ENCODE results near the gene TFPI. TPM values are rescaled to one million over a fixed set of nuclear protein-coding genes. Genes with fewer than 3 reads are reported as not detected.

The TFPI gene
- total and polyA plus RNA-seq, 10 of the 15 experiments (the other 5 are each of a cell fraction or from before 2014, with no cell fraction given), result 0.07 to 0.59 (median 0.34) TPM

DNA sequence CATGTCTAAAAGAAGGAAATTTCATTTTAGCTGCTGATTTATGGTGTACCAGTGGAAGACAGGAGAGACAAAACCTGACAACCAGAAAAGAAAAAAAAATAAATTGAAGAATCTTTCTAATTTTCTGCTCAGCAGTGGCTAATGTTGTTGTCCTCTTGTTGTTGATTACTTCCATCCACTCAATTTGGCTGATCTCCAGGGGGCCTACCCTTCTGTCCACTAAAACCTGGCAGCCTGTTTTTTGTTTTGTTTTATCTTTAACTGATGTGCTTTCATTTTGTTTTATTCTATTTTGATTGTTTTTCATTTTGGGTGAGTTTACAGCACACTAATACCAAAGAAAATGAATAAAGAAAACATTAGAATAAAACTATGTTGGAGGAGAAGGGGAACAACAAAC lies 27.4 kb downstream of the TFPI start (continued):
- TF ChIP-seq, protein P1, sequence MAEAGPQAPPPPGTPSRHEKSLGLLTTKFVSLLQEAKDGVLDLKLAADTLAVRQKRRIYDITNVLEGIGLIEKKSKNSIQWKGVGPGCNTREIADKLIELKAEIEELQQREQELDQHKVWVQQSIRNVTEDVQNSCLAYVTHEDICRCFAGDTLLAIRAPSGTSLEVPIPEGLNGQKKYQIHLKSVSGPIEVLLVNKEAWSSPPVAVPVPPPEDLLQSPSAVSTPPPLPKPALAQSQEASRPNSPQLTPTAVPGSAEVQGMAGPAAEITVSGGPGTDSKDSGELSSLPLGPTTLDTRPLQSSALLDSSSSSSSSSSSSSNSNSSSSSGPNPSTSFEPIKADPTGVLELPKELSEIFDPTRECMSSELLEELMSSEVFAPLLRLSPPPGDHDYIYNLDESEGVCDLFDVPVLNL (IDR thresholded peaks at IDR 0.05; ENCODE audit: low read depth, low read length), result no peak
- no peak for TF ChIP-seq TBL1XR1 (IDR thresholded peaks at IDR 0.05; ENCODE audit: low read depth, low read length)

DNA sequence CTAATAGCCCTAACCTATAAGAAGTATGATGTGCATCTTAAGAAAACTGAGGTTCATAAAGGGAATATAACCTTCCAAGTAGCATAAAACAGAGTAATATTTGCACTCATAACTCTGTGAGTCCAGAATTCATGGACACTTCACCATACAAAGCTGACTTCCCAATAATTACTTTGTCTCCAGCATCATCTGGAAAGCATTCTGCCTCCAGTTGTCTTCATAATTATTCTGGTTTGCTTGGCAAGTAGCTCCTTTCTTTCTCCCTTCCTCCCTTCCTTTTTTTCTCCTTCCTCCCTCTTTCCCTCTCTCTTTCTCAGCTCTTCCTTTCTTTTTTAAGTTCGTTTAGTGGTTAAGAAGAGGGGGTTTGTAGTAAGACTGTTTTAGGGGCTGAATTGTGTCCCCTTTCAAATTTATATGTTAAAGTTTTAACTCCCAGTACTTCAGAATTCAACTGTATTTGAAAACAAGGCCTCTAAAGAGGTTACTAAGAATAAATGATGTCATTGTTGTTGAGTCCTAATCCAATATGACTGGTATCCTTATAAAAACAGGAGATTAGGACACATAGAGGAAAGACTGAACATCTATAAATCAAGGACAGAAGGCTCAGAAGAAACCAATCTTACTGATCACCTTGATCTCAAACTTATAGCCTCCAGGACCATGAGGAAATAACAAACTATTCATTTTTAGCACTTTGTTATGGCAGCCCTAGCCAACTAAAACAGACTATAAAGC lies 28.9 kb downstream of the TFPI start:
- no TSS peak for BruUV-seq (replicated peaks)
- WGBS (ENCODE audit: insufficient coverage, insufficient replicate concordance, low lambda C conversion rate, missing lambda C conversion rate), result 0% methylated on average over 1 of the region's 1 CpG
- H3K4me3 ChIP-seq, result no peak overlapping the region
- ChIA-PET SMC1A (ENCODE audit: uncharacterized antibody, unreplicated experiment) (interaction anchor here (0.5 to 2.3 kb wide), 8 partner anchors 10 to 622 kb away, joined by 3 to 10 read pairs (median 4); no protein-coding TSS in a partner anchor), RAD21 (ENCODE audit: unreplicated experiment) (interaction anchor here (1.0 to 1.3 kb wide), 4 partner anchors 20 to 57 kb away, joined by 3 to 5 read pairs (median 3); no protein-coding TSS in a partner anchor), CTCF (interaction anchor here (0.6 to 3.0 kb wide), 6 partner anchors 9 to 689 kb away, joined by 3 to 13 read pairs (median 6); no protein-coding TSS in a partner anchor), POLR2A (no interaction called here)
- H4K20me1 ChIP-seq (ENCODE audit: control insufficient read depth, insufficient read depth), result no peaks in the 10 kb centered on the region
- intact Hi-C loops (cut with micrococcal nuclease; ENCODE audit: unreplicated experiment) (no loop called here), in situ Hi-C loops (cut with MboI) (no loop called here)
- no peaks in the 10 kb centered on the region for H3K9me3 ChIP-seq (replicated peaks; ENCODE audit: control insufficient read depth, insufficient read depth, low read length)
- ATAC-seq (no peak), DNase-seq (ENCODE audit: low read depth, low spot score) (no peak), FAIRE-seq (no peak)
- H3K27me3 ChIP-seq (replicated peaks in 1 of 2; ENCODE audit: control insufficient read depth in 2 of 2, insufficient read depth in 2 of 2, low read length in 1 of 2), result no peaks in the 10 kb centered on the region
- no peaks in the 10 kb centered on the region for H3K36me3 ChIP-seq (ENCODE audit: control insufficient read depth in 2 of 2, insufficient read depth in 2 of 2, low read length in 1 of 2)
- TF ChIP-seq MYB (IDR thresholded peaks at IDR 0.05; ENCODE audit: borderline replicate concordance, low read depth, low read length), result no peak
- TF ChIP-seq ETV6 (conservative IDR thresholded peaks at IDR 0.05 in 1 of 2, IDR thresholded peaks at IDR 0.05 in 1 of 2; ENCODE audit: borderline replicate concordance in 1 of 2, low read depth in 1 of 2), result no peak
- TF ChIP-seq BCL3 (IDR thresholded peaks at IDR 0.05; ENCODE audit: borderline replicate concordance, insufficient read depth, low read depth, low read length, poor library complexity, severe bottlenecking), result no peak
- no peak for TF ChIP-seq TCF12 (IDR thresholded peaks at IDR 0.05; ENCODE audit: low read depth, low read length)
- no peak for TF ChIP-seq ESRRA (IDR thresholded peaks at IDR 0.05; ENCODE audit: low read length)
- no peak for TF ChIP-seq KDM1A (IDR thresholded peaks at IDR 0.05; ENCODE audit: borderline replicate concordance)
- no peak for TF ChIP-seq MXI1 (IDR thresholded peaks at IDR 0.05; ENCODE audit: low read depth, low read length)
- no peak for TF ChIP-seq SMC3 (IDR thresholded peaks at IDR 0.05; ENCODE audit: borderline replicate concordance, low read length)
- no peak for TF ChIP-seq BRCA1 (IDR thresholded peaks at IDR 0.05; ENCODE audit: low read depth, low read length)
- no peak for TF ChIP-seq BCLAF1 (IDR thresholded peaks at IDR 0.05)
- no peak for TF ChIP-seq NR2C1 (IDR thresholded peaks at IDR 0.05)
- H3K9ac ChIP-seq (ENCODE audit: control insufficient read depth, insufficient read depth, low read length), result no peak overlapping the region
- no peak overlapping the region for H3K27ac ChIP-seq (ENCODE audit: control insufficient read depth, insufficient read depth)
- no peaks in the 10 kb centered on the region for H3K79me2 ChIP-seq (ENCODE audit: control insufficient read depth, insufficient read depth, low read length)
- no peaks in the 10 kb centered on the region for H3K4me1 ChIP-seq (ENCODE audit: control insufficient read depth, insufficient read depth, low read length)
- H2AFZ ChIP-seq (ENCODE audit: control insufficient read depth, low read depth, low read length), result no peak overlapping the region
- H3K4me2 ChIP-seq (ENCODE audit: control insufficient read depth, insufficient read depth), result no peak overlapping the region

All from GM12878 (cell line).